Endothelial cell of umbilical vein (primary cell): ENCODE measurements around the gene FSTL4.

Source experiments
- JUN ChIP-seq: IDR thresholded peaks from 2 replicates; pipeline ENCODE4 v1.6.1; 2011; ENCODE audit warnings: borderline replicate concordance, low read depth; ENCODE audit not compliant: insufficient read length, insufficient read depth
- MAX ChIP-seq: IDR thresholded peaks from 2 replicates; pipeline ENCODE4 v1.6.1; 2011; ENCODE audit not compliant: insufficient read depth, insufficient read length
- POLR2A ChIP-seq: IDR thresholded peaks from 2 replicates; pipeline ENCODE4 v1.6.1; 2012; ENCODE audit warnings: low read depth, mild to moderate bottlenecking, control low read depth, low read length
- TF ChIP-seq, protein P1 (sequence below), 2 donors: IDR thresholded peaks; 1 replicate in 1 of 2; 2 replicates in 1 of 2; pipeline ENCODE4 v1.5.1; 2011; ENCODE audit warnings: low read length in 2 of 2, mild to moderate bottlenecking in 2 of 2, moderate library complexity in 2 of 2, control low read depth in 1 of 2, inconsistent platforms in 1 of 2, low read depth in 1 of 2; ENCODE audit not compliant: insufficient read depth in 1 of 2; ENCODE audit errors: extremely low read depth in 1 of 2

- TF ChIP-seq, protein P1, sequence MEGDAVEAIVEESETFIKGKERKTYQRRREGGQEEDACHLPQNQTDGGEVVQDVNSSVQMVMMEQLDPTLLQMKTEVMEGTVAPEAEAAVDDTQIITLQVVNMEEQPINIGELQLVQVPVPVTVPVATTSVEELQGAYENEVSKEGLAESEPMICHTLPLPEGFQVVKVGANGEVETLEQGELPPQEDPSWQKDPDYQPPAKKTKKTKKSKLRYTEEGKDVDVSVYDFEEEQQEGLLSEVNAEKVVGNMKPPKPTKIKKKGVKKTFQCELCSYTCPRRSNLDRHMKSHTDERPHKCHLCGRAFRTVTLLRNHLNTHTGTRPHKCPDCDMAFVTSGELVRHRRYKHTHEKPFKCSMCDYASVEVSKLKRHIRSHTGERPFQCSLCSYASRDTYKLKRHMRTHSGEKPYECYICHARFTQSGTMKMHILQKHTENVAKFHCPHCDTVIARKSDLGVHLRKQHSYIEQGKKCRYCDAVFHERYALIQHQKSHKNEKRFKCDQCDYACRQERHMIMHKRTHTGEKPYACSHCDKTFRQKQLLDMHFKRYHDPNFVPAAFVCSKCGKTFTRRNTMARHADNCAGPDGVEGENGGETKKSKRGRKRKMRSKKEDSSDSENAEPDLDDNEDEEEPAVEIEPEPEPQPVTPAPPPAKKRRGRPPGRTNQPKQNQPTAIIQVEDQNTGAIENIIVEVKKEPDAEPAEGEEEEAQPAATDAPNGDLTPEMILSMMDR (IDR thresholded peaks at IDR 0.05; ENCODE audit: extremely low read depth in 1 of 2, insufficient read depth in 1 of 2, low read depth in 1 of 2, low read length in 2 of 2), result no peak
- TF ChIP-seq JUN (no peak), POLR2A (no peak), MAX (no peak)
Measured at GRCh38 chr5:133372293-133372937, 239.9 kb downstream of the FSTL4 start.
